H1 (cell line): ENCODE data around the gene HEXIM1. TPM values are rescaled to one million over a fixed set of nuclear protein-coding genes. Genes with fewer than 3 reads are reported as not detected.
A peak's percentile ranks its signal among the peaks of the same experiment; 100 is the strongest.

Experiments used
- CTCF ChIA-PET: fragments of 300-600 bp; sonication (Branson Sonifier 250); formaldehyde crosslinking; loops from one replicate; lab custom pipeline; 2021; ENCODE audit not compliant: partially characterized antibody; lab: Charles Lee
- POLR2A ChIA-PET: fragments of 300-600 bp; sonication (Branson Sonifier 250); formaldehyde crosslinking; loops from one replicate; lab custom pipeline; 2021; ENCODE audit warnings: inconsistent platforms; ENCODE audit not compliant: partially characterized antibody; lab: Charles Lee
- DNase-seq, 2 experiments: peaks; one replicate each; pipeline versions ENCODE4 v3.0.0 to v3.0.0-alpha.2; 2010 to 2022; ENCODE audit warnings: low spot score in 2 of 2, low read depth in 1 of 2, mixed read lengths in 1 of 2
- FAIRE-seq: peaks from 2 replicates; lab custom pipeline; 2011; peaks lifted over from hg19 to GRCh38; lab: Jason Lieb, UNC
- H2AFZ ChIP-seq: 2 replicates; pipeline ENCODE4 v1.8.1; 2012; ENCODE audit warnings: low read length, inconsistent platforms
- H2AK5ac ChIP-seq: 2 replicates; pipeline ENCODE4 v1.6.1; 2013; ENCODE audit warnings: low read depth, low read length
- H2BK120ac ChIP-seq: replicated peaks from 2 replicates; pipeline ENCODE3; 2013; ENCODE audit warnings: low read depth, low read length, inconsistent platforms
- H2BK12ac ChIP-seq: 2 replicates; pipeline ENCODE4 v1.6.1; 2013; ENCODE audit warnings: low read depth, low read length
- H2BK15ac ChIP-seq: 2 replicates; pipeline ENCODE4 v1.6.1; 2013; ENCODE audit warnings: low read length
- H2BK20ac ChIP-seq: 2 replicates; pipeline ENCODE4 v1.6.1; 2013; ENCODE audit warnings: low read length
- H2BK5ac ChIP-seq: 2 replicates; pipeline ENCODE4 v1.6.1; 2013; ENCODE audit warnings: low read depth, low read length
- H3K14ac ChIP-seq: 2 replicates; pipeline ENCODE4 v1.6.1; 2013; ENCODE audit warnings: inconsistent platforms; ENCODE audit not compliant: insufficient read length
- H3K18ac ChIP-seq: 2 replicates; pipeline ENCODE4 v1.6.1; 2013; ENCODE audit warnings: low read length; ENCODE audit errors: extremely low read depth
- H3K23ac ChIP-seq: 2 replicates; pipeline ENCODE4 v1.6.1; 2013; ENCODE audit warnings: inconsistent platforms; ENCODE audit not compliant: insufficient read length
- H3K23me2 ChIP-seq: 2 replicates; pipeline ENCODE4 v1.6.1; 2013; ENCODE audit warnings: low read depth, low read length
- H3K27ac ChIP-seq: 2 replicates; pipeline ENCODE4 v1.6.1; 2011; ENCODE audit warnings: low read depth, low read length, inconsistent platforms
- H3K27me3 ChIP-seq, 4 experiments: replicated peaks in 1 of 4; 1 replicate in 1 of 4; 2 replicates in 3 of 4; pipeline versions ENCODE4 v1.6.1 to v1.8.1; 2011 to 2013; ENCODE audit warnings: low read length in 3 of 4, mild to moderate bottlenecking in 3 of 4, inconsistent platforms in 2 of 4, mixed read lengths in 2 of 4, moderate library complexity in 1 of 4; ENCODE audit not compliant: control insufficient read depth in 3 of 4, insufficient read depth in 3 of 4; ENCODE audit errors: extremely low read depth in 1 of 4
- H3K36me3 ChIP-seq, 4 experiments: 2 replicates each; pipeline versions ENCODE4 v1.6.1 to v1.8.1; 2011 to 2013; ENCODE audit warnings: mild to moderate bottlenecking in 4 of 4, low read length in 3 of 4, moderate library complexity in 2 of 4, control low read depth in 1 of 4, inconsistent platforms in 1 of 4; ENCODE audit not compliant: insufficient read depth in 4 of 4, control insufficient read depth in 2 of 4
- H3K4ac ChIP-seq: replicated peaks from 2 replicates; pipeline ENCODE3; 2013; ENCODE audit warnings: low read length, low read depth, mixed read lengths, inconsistent platforms; ENCODE audit not compliant: insufficient read length
- H3K4me1 ChIP-seq, 4 experiments: replicated peaks in 1 of 4; 1 replicate in 1 of 4; 2 replicates in 3 of 4; pipeline versions ENCODE4 v1.6.1 to v1.8.1; 2011 to 2013; ENCODE audit warnings: low read length in 3 of 4, inconsistent platforms in 2 of 4, mixed read lengths in 1 of 4; ENCODE audit not compliant: insufficient read depth in 4 of 4, control insufficient read depth in 3 of 4
- H3K4me2 ChIP-seq, 2 experiments: 2 replicates each; pipeline versions ENCODE4 v1.6.1 to v1.8.1; 2011 to 2013; ENCODE audit warnings: low read depth in 2 of 2, low read length in 2 of 2, control low read depth in 1 of 2, inconsistent platforms in 1 of 2, mild to moderate bottlenecking in 1 of 2; ENCODE audit not compliant: insufficient read depth in 1 of 2
- H3K4me3 ChIP-seq, 4 experiments: fragments of 200-600, 300-600 bp in 1 of 4; sonication (generic), shearing (Covaris generic), sonication (Bioruptor Twin) in 1 of 4; 2 replicates each; pipeline versions ENCODE4 v1.5.1 to v1.8.1; 2011 to 2016; ENCODE audit warnings: low read length in 4 of 4, low read depth in 3 of 4, control low read depth in 2 of 4, inconsistent platforms in 2 of 4, mild to moderate bottlenecking in 2 of 4, mixed read lengths in 1 of 4, moderate library complexity in 1 of 4; ENCODE audit not compliant: insufficient read depth in 2 of 4; ENCODE audit errors: extremely low read depth in 1 of 4
- H3K56ac ChIP-seq: replicated peaks from 2 replicates; pipeline ENCODE3; 2013; ENCODE audit warnings: low read depth, mild to moderate bottlenecking, mixed read lengths, low read length, inconsistent platforms; ENCODE audit not compliant: insufficient read length
- H3K79me1 ChIP-seq: 2 replicates; pipeline ENCODE4 v1.6.1; 2013; ENCODE audit warnings: low read depth, low read length, control low read depth
- H3K79me2 ChIP-seq, 2 experiments: 2 replicates each; pipeline versions ENCODE4 v1.6.1 to v1.8.1; 2012 to 2013; ENCODE audit warnings: low read length in 2 of 2, mild to moderate bottlenecking in 2 of 2, inconsistent platforms in 1 of 2; ENCODE audit not compliant: insufficient read depth in 2 of 2, control insufficient read depth in 1 of 2
- H3K9ac ChIP-seq, 4 experiments: replicated peaks in 1 of 4; 1 replicate in 1 of 4; 2 replicates in 3 of 4; pipeline versions ENCODE4 v1.6.1 to v1.8.1; 2011 to 2013; ENCODE audit warnings: low read depth in 3 of 4, low read length in 3 of 4, control low read depth in 2 of 4, mild to moderate bottlenecking in 2 of 4, moderate library complexity in 2 of 4, inconsistent platforms in 1 of 4; ENCODE audit errors: extremely low read depth in 1 of 4
- H3K9me3 ChIP-seq, 2 experiments: 2 replicates each; pipeline versions ENCODE4 v1.6.1 to v1.8.1; 2012 to 2013; ENCODE audit warnings: mild to moderate bottlenecking in 2 of 2, moderate library complexity in 2 of 2, control low read depth in 1 of 2, inconsistent platforms in 1 of 2, low read depth in 1 of 2, low read length in 1 of 2, mixed read lengths in 1 of 2; ENCODE audit not compliant: insufficient read depth in 2 of 2
- H4K20me1 ChIP-seq, 2 experiments: replicated peaks in 1 of 2; 2 replicates each; pipeline versions ENCODE3 to v1.8.1; 2011 to 2013; ENCODE audit warnings: inconsistent platforms in 2 of 2, low read length in 2 of 2, mild to moderate bottlenecking in 1 of 2; ENCODE audit not compliant: insufficient read depth in 2 of 2, control insufficient read depth in 1 of 2
- H4K5ac ChIP-seq: 2 replicates; pipeline ENCODE4 v1.6.1; 2013; ENCODE audit warnings: low read length, low read depth, mixed read lengths, inconsistent platforms; ENCODE audit not compliant: insufficient read length
- H4K8ac ChIP-seq: 2 replicates; pipeline ENCODE4 v1.8.0; 2013; ENCODE audit warnings: mild to moderate bottlenecking, moderate library complexity, low read length, inconsistent platforms; ENCODE audit not compliant: insufficient read depth; ENCODE audit errors: extremely low read depth
- H4K91ac ChIP-seq: replicated peaks from 2 replicates; pipeline ENCODE3; 2013; ENCODE audit warnings: low read length, mixed read lengths, inconsistent platforms; ENCODE audit not compliant: insufficient read length
- CBX8 ChIP-seq: fragments of 300-800, 300-1000 bp; sonication (generic); IDR thresholded peaks from 2 replicates; pipeline ENCODE4 v1.7.1; 2016; ENCODE audit warnings: low read depth, low read length, borderline replicate concordance
- CTBP2 ChIP-seq: IDR thresholded peaks from 2 replicates; pipeline ENCODE4 v1.7.0; 2011; ENCODE audit warnings: borderline replicate concordance, mild to moderate bottlenecking, moderate library complexity, mixed read lengths, low read length; ENCODE audit not compliant: insufficient read depth, insufficient read length
- CTCF ChIP-seq, 3 experiments: IDR thresholded peaks; 1 replicate in 2 of 3; 2 replicates in 1 of 3; pipeline versions ENCODE4 v1.5.1 to v1.6.1; 2011; ENCODE audit warnings: low read length in 3 of 3, mild to moderate bottlenecking in 3 of 3, inconsistent platforms in 2 of 3, low read depth in 1 of 3, moderate library complexity in 1 of 3; ENCODE audit not compliant: insufficient read depth in 1 of 3; ENCODE audit errors: control extremely low read depth in 1 of 3
- NRF1 ChIP-seq: IDR thresholded peaks from 2 replicates; pipeline ENCODE4 v1.6.1; 2011; ENCODE audit warnings: mild to moderate bottlenecking, low read depth, low read length, improper control_type of control experiment
- RAD21 ChIP-seq, 2 experiments: IDR thresholded peaks in 1 of 2; conservative IDR thresholded peaks in 1 of 2; 2 replicates each; pipeline ENCODE4 v1.6.1; 2011; ENCODE audit warnings: low read depth in 2 of 2, low read length in 2 of 2, improper control_type of control experiment in 1 of 2, inconsistent platforms in 1 of 2, mild to moderate bottlenecking in 1 of 2, moderate library complexity in 1 of 2
- SIN3A ChIP-seq, 2 experiments: IDR thresholded peaks in 1 of 2; conservative IDR thresholded peaks in 1 of 2; 2 replicates each; pipeline ENCODE4 v1.6.1; 2011 to 2012; ENCODE audit warnings: low read length in 2 of 2, improper control_type of control experiment in 1 of 2, low read depth in 1 of 2, mild to moderate bottlenecking in 1 of 2
- SIX5 ChIP-seq: IDR thresholded peaks from 2 replicates; pipeline ENCODE4 v1.6.1; 2011; ENCODE audit warnings: mild to moderate bottlenecking, low read depth, low read length
- YY1 ChIP-seq: IDR thresholded peaks from 2 replicates; pipeline ENCODE4 v1.6.1; 2011; ENCODE audit warnings: low read depth, mild to moderate bottlenecking, low read length
- WGBS, 2 experiments: shearing (Covaris generic) in 1 of 2; methylation state at CpG; one replicate each; pipeline versions ENCODE4 v1.1.6 to v1.1.7; 2013 to 2015; ENCODE audit warnings: low lambda C conversion rate in 2 of 2, mixed read lengths in 2 of 2, inconsistent platforms in 1 of 2, low coverage in 1 of 2, missing lambda C conversion rate in 1 of 2; ENCODE audit not compliant: insufficient replicate concordance in 2 of 2, insufficient coverage in 1 of 2, insufficient read length in 1 of 2; ENCODE audit errors: extremely low coverage in 1 of 2, missing lambda C conversion rate in 1 of 2; 5-methylcytosine and 5-hydroxymethylcytosine counted together
- polyA plus RNA-seq, 7 experiments: library from polyadenylated mRNA; depleted of rRNA in 3 of 7; stranded (reverse) in 5 of 7; unstranded in 2 of 7; fragments of >200 nt in 5 of 7; fragments of 200-250 nt in 2 of 7; gene quantifications; 1 replicate in 5 of 7; 2 replicates in 1 of 7; 4 replicates in 1 of 7; pipeline versions ENCODE4 v1.2.1 to v1.2.3, GENCODE V29; 2011 to 2013; ENCODE audit warnings: missing spikeins in 2 of 7, mixed read lengths in 2 of 7
- total RNA-seq: library from RNA; stranded (reverse); fragmentation: NEBNext Ultra II Directional; extraction: Animal tissue kit (Norgen Biotek cat#: 25700); gene quantifications from 2 replicates; pipeline ENCODE4 v1.2.1, GENCODE V29; 2021

HEXIM1 gene
- total and polyA plus RNA-seq, 2 of the 8 experiments (the other 6 are each of a cell fraction or from before 2014, with no cell fraction given): 9.1 to 38.3 TPM

GRCh38 chr17:45098869-45099616 is 49.2 kb upstream of the HEXIM1 start:
- POLR2A ChIA-PET: interaction anchor here (0.6 to 1.7 kb wide), 12 partner anchors 8 to 400 kb away, joined by 3 to 7 read pairs (median 4); partner anchors contain the start of gene HEXIM1
- no peak overlapping the region for H3K27ac ChIP-seq
- FAIRE-seq: peak; percentile 36
- no peak overlapping the region for H3K4me2 ChIP-seq
- no peak overlapping the region for H2BK120ac ChIP-seq
- 62% methylated on average over 9 of the region's 9 CpGs; no CpG with 5 or more reads in 1 of the 2 experiments for WGBS, 2 experiments
- H2AFZ ChIP-seq: no peak overlapping the region
- no peak overlapping the region for H3K18ac ChIP-seq
- no peak overlapping the region for H2BK20ac ChIP-seq
- no peak overlapping the region for H3K14ac ChIP-seq
- H3K4me3 ChIP-seq: no peak overlapping the region
- no peak overlapping the region for H3K56ac ChIP-seq
- H2BK12ac ChIP-seq: no peak overlapping the region
- H3K23me2 ChIP-seq: no peaks in the 10 kb centered on the region
- no peak overlapping the region for H4K5ac ChIP-seq
- peaks cover 0 to 9% of the 10 kb centered on the region in 2 experiments for H4K20me1 ChIP-seq
- no peak overlapping the region for H2BK5ac ChIP-seq
- peaks cover 30 to 62% (median 56%) of the 10 kb centered on the region in 4 experiments for H3K36me3 ChIP-seq
- 0 out of 2 replicates have a peak overlapping the region, but pooled peaks have one; percentile 39 for H4K8ac ChIP-seq
- H3K27me3 ChIP-seq: no peaks in the 10 kb centered on the region
- H4K91ac ChIP-seq: no peak overlapping the region
- no peak overlapping the region for H3K9ac ChIP-seq
- DNase-seq: peak; percentile 63 to 95
- H3K79me2 ChIP-seq: no peaks in the 10 kb centered on the region
- H2AK5ac ChIP-seq: no peak overlapping the region
- CTCF ChIA-PET: interaction anchor here (0.6 to 7.5 kb wide), 52 partner anchors 8 to 364 kb away, joined by 3 to 69 read pairs (median 5); partner anchors contain the start of genes ACBD4, HEXIM1 and PLCD3
- no peaks in the 10 kb centered on the region; a peak in 1 of 7 replicates for H3K4me1 ChIP-seq
- no peak overlapping the region for H3K4ac ChIP-seq
- H3K9me3 ChIP-seq: no peaks in the 10 kb centered on the region
- H3K79me1 ChIP-seq: no peaks in the 10 kb centered on the region
- H2BK15ac ChIP-seq: no peak overlapping the region
- no peak overlapping the region for H3K23ac ChIP-seq
- TF ChIP-seq CBX8: no peak
- TF ChIP-seq NRF1: no peak
- 0 out of 4 replicates have a peak, but pooled peaks of 1 of the 2 experiments have one; percentile 26 for TF ChIP-seq SIN3A (conservative IDR thresholded peaks at IDR 0.05 in 1 of 2, IDR thresholded peaks at IDR 0.05 in 1 of 2; ENCODE audit: low read depth in 1 of 2, low read length in 2 of 2)
- TF ChIP-seq YY1: 0 out of 2 replicates have a peak, but pooled peaks have one; percentile 26
- TF ChIP-seq SIX5: no peak
- no peak for TF ChIP-seq CTBP2
- TF ChIP-seq CTCF (IDR thresholded peaks at IDR 0.05; ENCODE audit: control extremely low read depth in 1 of 3, insufficient read depth in 1 of 3, low read depth in 1 of 3, low read length in 3 of 3): peak; percentile 78 to 96 (median 95)
- peak; percentile 73 to 76 for TF ChIP-seq RAD21 (IDR thresholded peaks at IDR 0.05 in 1 of 2, conservative IDR thresholded peaks at IDR 0.05 in 1 of 2; ENCODE audit: low read depth in 2 of 2, low read length in 2 of 2)
